Stimulated activated CD8-positive, alpha-beta memory T cell treated with anti-CD3 and anti-CD28 coated beads, Interleukin-7, amount 100 ng/mL, for 1 hour (primary cell): ENCODE data around the gene C5orf46.
A peak's percentile ranks its signal among the peaks of the same experiment; 100 is the strongest.

Source experiments
- DNase-seq, 2 donors: peaks; one replicate each; pipeline ENCODE4 v3.0.0-alpha.2; 2020; ENCODE audit warnings: low read depth in 2 of 2

C5orf46 gene

GRCh38 chr5:147859962-147860640, 46.2 kb downstream of the C5orf46 start:
- DNase-seq = no peak

- no peak for DNase-seq
These were observed 47.8 kb downstream of the C5orf46 start for GRCh38 chr5:147858565-147858964.

- peak; percentile 0 to 19 for DNase-seq
These were observed 48.8 kb downstream of the C5orf46 start for GRCh38 chr5:147857302-147858129.

- no peak for DNase-seq
These were observed 49.5 kb downstream of the C5orf46 start for GRCh38 chr5:147856801-147857200.

GRCh38 chr5:147855774-147856069, 50.6 kb downstream of the C5orf46 start:
- no peak for DNase-seq

GRCh38 chr5:147854894-147855773, 51.2 kb downstream of the C5orf46 start:
- DNase-seq = no peak

- no peak for DNase-seq
These were observed 52.0 kb downstream of the C5orf46 start for GRCh38 chr5:147854331-147854730.

- no peak for DNase-seq
These were observed 52.9 kb downstream of the C5orf46 start for GRCh38 chr5:147853372-147853987.

GRCh38 chr5:147852365-147852764, 54.0 kb downstream of the C5orf46 start:
- no peak for DNase-seq

- no peak for DNase-seq
These were observed 54.8 kb downstream of the C5orf46 start for GRCh38 chr5:147851578-147851977.

- no peak for DNase-seq
These were observed 57.1 kb downstream of the C5orf46 start for GRCh38 chr5:147849226-147849625.

GRCh38 chr5:147845618-147846017, 60.7 kb downstream of the C5orf46 start:
- no peak for DNase-seq

GRCh38 chr5:147844846-147845245, 61.5 kb downstream of the C5orf46 start:
- no peak for DNase-seq

GRCh38 chr5:147842869-147843268, 63.5 kb downstream of the C5orf46 start:
- no peak for DNase-seq
